ENCODE results near the gene MAP7. TPM values are rescaled to one million over a fixed set of nuclear protein-coding genes. Genes with fewer than 3 reads are reported as not detected.

The MAP7 gene
- total and polyA plus RNA-seq, 9 of the 15 experiments (the other 6 are each of a cell fraction or from before 2014, with no cell fraction given) = 0.76 to 7.7 (median 3.9) TPM

GRCh38 chr6:136439514-136440190, 110.6 kb downstream of the MAP7 start (continued):
- TF ChIP-seq CHD7 (IDR thresholded peaks at IDR 0.05; ENCODE audit: low read depth, low read length) = peak; percentile 93
- no peak for TF ChIP-seq RBM22 (IDR thresholded peaks at IDR 0.05; ENCODE audit: low read depth, low read length, poor library complexity, severe bottlenecking)
